Endothelial cell of umbilical vein (primary cell): ENCODE measurements around the gene TXNDC12. TPM values are rescaled to one million over a fixed set of nuclear protein-coding genes. Genes with fewer than 3 reads are reported as not detected.

ENCODE experiments used
- BruUV-seq: library from RNA; stranded (reverse); fragments of 400-500 nt; replicated peaks from 2 replicates; lab custom pipeline; 2021; lab: Mats Ljungman, UMichigan
- CTCF ChIA-PET: fragments of 300-600, 350-600 bp; sonication (Branson Sonifier 250); formaldehyde crosslinking; loops from one replicate; lab custom pipeline; 2021; ENCODE audit warnings: antibody characterized with exemption, inconsistent platforms; lab: Charles Lee
- POLR2A ChIA-PET: fragments of 300-600, 350-600 bp; sonication (Branson Sonifier 250); formaldehyde crosslinking; loops from one replicate; lab custom pipeline; 2021; ENCODE audit warnings: antibody characterized with exemption, inconsistent platforms; lab: Charles Lee
- DNase-seq: peaks from one replicate; pipeline ENCODE4 v3.0.0-alpha.2; 2011; ENCODE audit warnings: low read depth, low spot score
- FAIRE-seq: peaks from 2 replicates; lab custom pipeline; 2011; peaks lifted over from hg19 to GRCh38; lab: Jason Lieb, UNC
- H2AFZ ChIP-seq: 2 replicates; pipeline ENCODE4 v1.6.0; 2012; ENCODE audit warnings: low read depth, low read length, control low read depth, inconsistent platforms
- H3K27ac ChIP-seq: 2 replicates; pipeline ENCODE4 v1.5.1; 2011; ENCODE audit warnings: low read depth, mild to moderate bottlenecking, control low read depth, low read length, moderate library complexity; ENCODE audit not compliant: insufficient read depth
- H3K27me3 ChIP-seq, 2 experiments: 2 replicates each; pipeline versions ENCODE4 v1.6.0 to v1.6.1; 2011; ENCODE audit warnings: low read length in 2 of 2, mixed read lengths in 1 of 2; ENCODE audit not compliant: control insufficient read depth in 2 of 2, insufficient read depth in 2 of 2
- H3K36me3 ChIP-seq, 2 experiments: 2 replicates in 1 of 2; 3 replicates in 1 of 2; pipeline ENCODE4 v1.5.1; 2011; ENCODE audit warnings: low read length in 2 of 2, mild to moderate bottlenecking in 1 of 2, moderate library complexity in 1 of 2; ENCODE audit not compliant: control insufficient read depth in 2 of 2, insufficient read depth in 2 of 2; ENCODE audit errors: extremely low read depth in 1 of 2
- H3K4me1 ChIP-seq: 3 replicates; pipeline ENCODE4 v1.5.1; 2011; ENCODE audit warnings: mild to moderate bottlenecking, low read length; ENCODE audit not compliant: control insufficient read depth, insufficient read depth; ENCODE audit errors: extremely low read depth
- H3K4me2 ChIP-seq: 2 replicates; pipeline ENCODE4 v1.6.1; 2011; ENCODE audit warnings: low read length, control low read depth, mixed read lengths; ENCODE audit not compliant: insufficient read depth
- H3K4me3 ChIP-seq, 3 experiments: fragments of 200-600 bp in 1 of 3; sonication (generic), shearing (Covaris generic) in 1 of 3; replicated peaks in 1 of 3; 2 replicates each; pipeline ENCODE4 v1.5.1; 2011 to 2016; ENCODE audit warnings: control low read depth in 3 of 3, low read length in 3 of 3, mild to moderate bottlenecking in 2 of 3, inconsistent platforms in 1 of 3, low read depth in 1 of 3, moderate library complexity in 1 of 3; ENCODE audit not compliant: insufficient read depth in 1 of 3
- H3K79me2 ChIP-seq: 2 replicates; pipeline ENCODE4 v1.6.0; 2012; ENCODE audit warnings: low read length, inconsistent platforms; ENCODE audit not compliant: control insufficient read depth, insufficient read depth
- H3K9ac ChIP-seq: replicated peaks from 2 replicates; pipeline ENCODE3; 2011; ENCODE audit warnings: low read length, control low read depth; ENCODE audit not compliant: insufficient read depth; ENCODE audit errors: extremely low read depth
- H3K9me1 ChIP-seq: replicated peaks from 3 replicates; pipeline ENCODE4 v1.6.0; 2011; ENCODE audit warnings: mild to moderate bottlenecking, low read length; ENCODE audit not compliant: control insufficient read depth, insufficient read depth; ENCODE audit errors: extremely low read depth
- H3K9me3 ChIP-seq: replicated peaks from 2 replicates; pipeline ENCODE4 v1.5.1; 2012; ENCODE audit warnings: low read length, inconsistent platforms; ENCODE audit not compliant: control insufficient read depth, insufficient read depth
- H4K20me1 ChIP-seq: replicated peaks from 2 replicates; pipeline ENCODE3; 2011; ENCODE audit warnings: mild to moderate bottlenecking, low read length; ENCODE audit not compliant: control insufficient read depth, insufficient read depth; ENCODE audit errors: extremely low read depth
- EZH2 ChIP-seq: IDR thresholded peaks from 2 replicates; pipeline ENCODE4 v1.6.1; 2012; ENCODE audit warnings: borderline replicate concordance, low read depth, mild to moderate bottlenecking, moderate library complexity, low read length, inconsistent platforms; ENCODE audit not compliant: severe bottlenecking
- FOS ChIP-seq: IDR thresholded peaks from 2 replicates; pipeline ENCODE4 v1.6.1; 2011; ENCODE audit warnings: mild to moderate bottlenecking, low read length, moderate library complexity, borderline replicate concordance; ENCODE audit not compliant: insufficient read depth
- GATA2 ChIP-seq: IDR thresholded peaks from 2 replicates; pipeline ENCODE4 v1.7.0; 2011; ENCODE audit warnings: low read depth, mild to moderate bottlenecking, moderate library complexity, mixed read lengths, low read length; ENCODE audit not compliant: insufficient read length, insufficient read depth
- JUN ChIP-seq: IDR thresholded peaks from 2 replicates; pipeline ENCODE4 v1.6.1; 2011; ENCODE audit warnings: borderline replicate concordance, low read depth; ENCODE audit not compliant: insufficient read length, insufficient read depth
- MYC ChIP-seq: IDR thresholded peaks from one replicate; pipeline ENCODE4 v1.6.1; 2011; ENCODE audit warnings: mild to moderate bottlenecking, low read depth, low read length
- POLR2A ChIP-seq: IDR thresholded peaks from 2 replicates; pipeline ENCODE4 v1.6.1; 2012; ENCODE audit warnings: low read depth, mild to moderate bottlenecking, control low read depth, low read length
- POLR2AphosphoS5 ChIP-seq: IDR thresholded peaks from 2 replicates; pipeline ENCODE4 v1.6.1; 2012; ENCODE audit warnings: low read depth, mild to moderate bottlenecking, control low read depth, low read length, moderate library complexity; ENCODE audit not compliant: insufficient read depth
- dilution Hi-C: fragments of 300-500 bp; cut with MboI; formaldehyde crosslinking; loops from one replicate; pipeline ENCODE4 v1.15.0; 2019; ENCODE audit warnings: low sequenced_read_pairs; ENCODE audit not compliant: extremely low pct_ligation_motif_present
- intact Hi-C: fragments of 100-400 bp; cut with micrococcal nuclease; formaldehyde crosslinking; loops from one replicate; pipeline ENCODE4 v1.10.0; 2022
- polyA plus RNA-seq, 4 experiments: library from polyadenylated mRNA; depleted of rRNA in 3 of 4; stranded (reverse) in 3 of 4; unstranded in 1 of 4; fragments of >200 nt; gene quantifications; 2 replicates each; pipeline versions ENCODE4 v1.2.1 to v1.2.3, GENCODE V29; 2011 to 2012; ENCODE audit warnings: missing spikeins in 1 of 4
- total RNA-seq: library from RNA; stranded (reverse); gene quantifications from 2 replicates; pipeline ENCODE4 v1.2.3, GENCODE V29; 2021
- TF ChIP-seq, protein P1 (sequence below), 2 donors: IDR thresholded peaks; 1 replicate in 1 of 2; 2 replicates in 1 of 2; pipeline ENCODE4 v1.5.1; 2011; ENCODE audit warnings: low read length in 2 of 2, mild to moderate bottlenecking in 2 of 2, moderate library complexity in 2 of 2, control low read depth in 1 of 2, inconsistent platforms in 1 of 2, low read depth in 1 of 2; ENCODE audit not compliant: insufficient read depth in 1 of 2; ENCODE audit errors: extremely low read depth in 1 of 2
- TF ChIP-seq, protein P2 (sequence below): IDR thresholded peaks from 2 replicates; pipeline ENCODE4 v1.6.1; 2011; ENCODE audit not compliant: insufficient read depth, insufficient read length

TXNDC12 gene
- total and polyA plus RNA-seq, 2 donors (not counting 3 experiments of a cell fraction or from before 2014, with no cell fraction given), result 33.7 to 57.4 TPM

DNA sequence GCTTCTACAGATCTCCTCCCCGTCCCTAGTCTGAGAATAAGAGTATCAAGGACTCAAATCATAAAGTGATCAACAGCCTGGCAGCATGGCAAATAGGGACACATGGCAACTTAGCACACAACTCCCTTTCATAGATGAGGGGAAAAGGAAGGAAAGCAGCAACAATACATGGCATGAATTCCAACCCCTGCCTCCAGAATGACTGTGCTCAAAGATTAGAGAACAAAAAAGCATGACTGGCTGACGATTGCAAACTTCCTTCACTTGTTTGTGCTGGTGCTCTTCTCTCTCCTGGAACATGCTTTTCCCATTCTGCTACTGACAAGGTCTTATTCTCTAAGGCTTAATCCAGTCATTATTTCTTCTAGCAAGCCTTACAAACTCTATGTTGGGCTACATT is 32.9 kb downstream of the TXNDC12 start:
- Histone ChIP-seq H4K20me1 (no peaks in the 10 kb centered on the region), H3K79me2 (no peaks in the 10 kb centered on the region), H3K9ac (no peak overlapping the region), H2AFZ (no peak overlapping the region), H3K4me2 (no peak overlapping the region), H3K9me3 (no peaks in the 10 kb centered on the region), H3K4me3 (no peak overlapping the region), H3K27ac (no peak overlapping the region), H3K36me3 (peaks cover 9 to 11% of the 10 kb centered on the region in 2 experiments), H3K9me1 (no peaks in the 10 kb centered on the region), H3K4me1 (peaks cover 6% of the 10 kb centered on the region), H3K27me3 (no peaks in the 10 kb centered on the region)
- ChIA-PET POLR2A (no interaction called here), CTCF (interaction anchor here (0.6 to 1.4 kb wide), 2 partner anchors 38 to 125 kb away, joined by 3 to 5 read pairs; no protein-coding TSS in a partner anchor)
- DNase-seq (peak; percentile 91), FAIRE-seq (peak; percentile 78)
- no TSS peak for BruUV-seq
- TF ChIP-seq FOS, result no peak
- TF ChIP-seq JUN, result no peak
- no peak for TF ChIP-seq POLR2A
- TF ChIP-seq POLR2AphosphoS5, result no peak
- no peak for TF ChIP-seq GATA2
- TF ChIP-seq MYC, result no peak
- TF ChIP-seq EZH2, result no peak
- dilution Hi-C loops, result no loop called here
- intact Hi-C loops, result no loop called here

DNA sequence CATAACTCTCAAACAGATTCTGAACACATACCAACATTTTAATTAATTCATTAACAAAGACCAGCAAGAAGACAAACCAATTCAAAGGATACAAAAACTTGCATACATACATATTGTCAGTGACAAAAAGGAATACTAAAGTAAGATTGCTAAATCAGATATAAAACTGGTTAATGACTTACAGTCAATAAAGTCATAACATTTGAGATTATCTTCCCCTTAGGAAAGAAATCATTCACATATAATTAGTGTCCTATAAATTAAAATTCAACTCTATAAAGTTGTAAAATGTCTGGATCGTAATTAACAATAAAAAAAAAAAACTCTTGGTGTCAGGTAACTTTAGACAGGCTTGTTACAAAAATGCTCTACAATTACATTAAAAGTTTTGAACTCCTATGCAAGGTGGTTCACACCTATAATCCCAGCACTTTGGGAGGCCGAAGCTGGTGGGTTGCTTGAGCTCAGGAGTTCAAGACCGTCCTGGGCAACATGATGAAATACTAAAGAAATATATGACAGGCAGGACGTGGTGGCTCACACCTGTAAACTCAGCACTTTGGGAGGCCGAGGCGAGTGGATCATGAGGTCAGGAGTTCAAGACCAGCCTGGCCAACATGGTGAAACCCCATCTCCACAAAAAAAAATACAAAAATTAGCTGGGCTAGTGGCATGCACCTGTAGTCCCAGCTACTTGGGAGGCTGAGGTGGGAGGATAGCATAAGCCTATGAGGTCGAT is 46.8 kb downstream of the TXNDC12 start:
- Histone ChIP-seq H3K9me3 (no peaks in the 10 kb centered on the region), H3K4me1 (no peaks in the 10 kb centered on the region), H4K20me1 (no peaks in the 10 kb centered on the region), H3K4me2 (no peak overlapping the region), H3K27ac (no peak overlapping the region), H3K79me2 (no peaks in the 10 kb centered on the region), H3K9me1 (no peaks in the 10 kb centered on the region), H3K9ac (no peak overlapping the region), H3K27me3 (peaks cover 2 to 5% of the 10 kb centered on the region in 2 experiments), H2AFZ (no peak overlapping the region), H3K4me3 (no peak overlapping the region), H3K36me3 (no peaks in the 10 kb centered on the region)
- ChIA-PET POLR2A (no interaction called here), CTCF (no interaction called here)
- dilution Hi-C loops (no loop called here), intact Hi-C loops (loop anchor here (10.0 kb wide), 1 partner anchor 193 kb away; no protein-coding TSS in a partner anchor)
- DNase-seq, result no peak
- no peak for TF ChIP-seq POLR2A
- TF ChIP-seq FOS, result no peak
- TF ChIP-seq MYC, result no peak
- TF ChIP-seq, protein P1, sequence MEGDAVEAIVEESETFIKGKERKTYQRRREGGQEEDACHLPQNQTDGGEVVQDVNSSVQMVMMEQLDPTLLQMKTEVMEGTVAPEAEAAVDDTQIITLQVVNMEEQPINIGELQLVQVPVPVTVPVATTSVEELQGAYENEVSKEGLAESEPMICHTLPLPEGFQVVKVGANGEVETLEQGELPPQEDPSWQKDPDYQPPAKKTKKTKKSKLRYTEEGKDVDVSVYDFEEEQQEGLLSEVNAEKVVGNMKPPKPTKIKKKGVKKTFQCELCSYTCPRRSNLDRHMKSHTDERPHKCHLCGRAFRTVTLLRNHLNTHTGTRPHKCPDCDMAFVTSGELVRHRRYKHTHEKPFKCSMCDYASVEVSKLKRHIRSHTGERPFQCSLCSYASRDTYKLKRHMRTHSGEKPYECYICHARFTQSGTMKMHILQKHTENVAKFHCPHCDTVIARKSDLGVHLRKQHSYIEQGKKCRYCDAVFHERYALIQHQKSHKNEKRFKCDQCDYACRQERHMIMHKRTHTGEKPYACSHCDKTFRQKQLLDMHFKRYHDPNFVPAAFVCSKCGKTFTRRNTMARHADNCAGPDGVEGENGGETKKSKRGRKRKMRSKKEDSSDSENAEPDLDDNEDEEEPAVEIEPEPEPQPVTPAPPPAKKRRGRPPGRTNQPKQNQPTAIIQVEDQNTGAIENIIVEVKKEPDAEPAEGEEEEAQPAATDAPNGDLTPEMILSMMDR (IDR thresholded peaks at IDR 0.05; ENCODE audit: extremely low read depth in 1 of 2, insufficient read depth in 1 of 2, low read depth in 1 of 2, low read length in 2 of 2), result no peak
- TF ChIP-seq EZH2, result no peak
- TF ChIP-seq GATA2, result no peak
- TF ChIP-seq, protein P2, sequence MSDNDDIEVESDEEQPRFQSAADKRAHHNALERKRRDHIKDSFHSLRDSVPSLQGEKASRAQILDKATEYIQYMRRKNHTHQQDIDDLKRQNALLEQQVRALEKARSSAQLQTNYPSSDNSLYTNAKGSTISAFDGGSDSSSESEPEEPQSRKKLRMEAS, result no peak
- no peak for FAIRE-seq
- no TSS peak for BruUV-seq
